Gastroesophageal sphincter (tissue), 3 donors: ENCODE data around the gene CHTOP.

ENCODE experiments used
- CTCF ChIP-seq, 4 experiments: fragments of 200-600 bp in 2 of 4; fragments of 450-650 bp in 2 of 4; sonication (generic) in 1 of 4; IDR thresholded peaks; one replicate each; pipeline ENCODE4 v1.5.1; 2017 to 2019; ENCODE audit warnings: antibody characterized with exemption in 4 of 4, mild to moderate bottlenecking in 2 of 4, moderate library complexity in 2 of 4
- EP300 ChIP-seq: sonication (generic); formaldehyde crosslinking; IDR thresholded peaks from one replicate; pipeline ENCODE4 v1.6.1; 2017; ENCODE audit warnings: antibody characterized with exemption, mild to moderate bottlenecking
- POLR2AphosphoS5 ChIP-seq: sonication (generic); formaldehyde crosslinking; IDR thresholded peaks from one replicate; pipeline ENCODE4 v1.6.1; 2017; ENCODE audit warnings: antibody characterized with exemption

GRCh38 chr1:153638261-153638660 lies 4.4 kb downstream of the CHTOP start:
- TF ChIP-seq CTCF (IDR thresholded peaks at IDR 0.05): no peak
- TF ChIP-seq POLR2AphosphoS5: no peak
- no peak for TF ChIP-seq EP300
